Skeletal muscle satellite cell (primary cell): Measurements from ENCODE around the gene LRRC1.

Experiments
- H3K27me3 ChIP-seq: 2 replicates; pipeline ENCODE4 v1.7.0; 2013; ENCODE audit warnings: low read length; ENCODE audit not compliant: control insufficient read depth, insufficient read depth
- H3K36me3 ChIP-seq: 2 replicates; pipeline ENCODE4 v1.7.0; 2013; ENCODE audit warnings: mild to moderate bottlenecking, control low read depth, low read length; ENCODE audit not compliant: insufficient read depth
- H3K4me1 ChIP-seq: 2 replicates; pipeline ENCODE4 v1.7.0; 2013; ENCODE audit warnings: low read length; ENCODE audit not compliant: control insufficient read depth, insufficient read depth
- H3K4me2 ChIP-seq: 2 replicates; pipeline ENCODE4 v1.7.0; 2013; ENCODE audit warnings: mild to moderate bottlenecking, low read length
- H3K4me3 ChIP-seq: 2 replicates; pipeline ENCODE4 v1.7.0; 2013; ENCODE audit warnings: low read length
- H3K9ac ChIP-seq: 2 replicates; pipeline ENCODE4 v1.7.0; 2013; ENCODE audit warnings: mild to moderate bottlenecking, low read depth, low read length, moderate library complexity
- H3K9me3 ChIP-seq: replicated peaks from 2 replicates; pipeline ENCODE4 v1.7.0; 2013; ENCODE audit warnings: mild to moderate bottlenecking, control low read depth, low read length

LRRC1 gene

DNA sequence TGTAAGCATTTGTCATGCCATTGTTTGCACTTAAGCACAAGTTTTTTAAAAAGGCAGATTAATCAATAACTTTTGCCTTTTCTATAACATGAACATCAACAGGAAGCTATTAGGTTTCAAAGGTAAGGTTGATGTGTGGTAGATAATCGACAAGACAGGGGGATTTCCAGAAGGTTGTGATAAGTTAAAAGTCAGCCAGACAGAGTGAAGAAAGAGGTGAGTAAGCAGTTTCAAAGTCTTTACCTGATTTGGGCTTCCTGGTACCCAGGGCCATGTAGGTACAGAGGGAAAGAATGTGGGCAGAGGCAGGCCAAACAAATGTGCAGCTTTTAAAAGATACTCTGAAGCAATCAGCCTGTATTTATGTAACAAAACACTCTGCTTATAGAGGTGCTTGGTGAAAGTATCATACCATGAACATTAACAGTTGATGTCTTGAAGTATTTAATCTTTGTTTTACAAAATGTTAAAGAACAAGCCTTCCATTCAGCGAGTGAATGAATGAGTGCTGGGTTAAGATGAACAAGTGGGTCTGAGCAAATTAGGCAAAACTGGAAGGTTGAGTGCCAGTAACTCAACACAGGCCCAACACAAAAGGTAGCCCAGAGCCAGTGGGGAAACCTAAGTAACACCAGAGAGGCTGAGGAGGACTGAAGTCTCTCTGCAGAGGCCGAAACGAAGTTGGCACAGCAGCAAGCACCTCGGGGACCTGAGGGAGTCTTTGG lies 60.2 kb downstream of the LRRC1 start:
- H3K9ac ChIP-seq: no peak overlapping the region
- no peaks in the 10 kb centered on the region for H3K36me3 ChIP-seq
- no peaks in the 10 kb centered on the region for H3K27me3 ChIP-seq
- H3K4me1 ChIP-seq: no peaks in the 10 kb centered on the region
- no peak overlapping the region for H3K4me3 ChIP-seq
- H3K4me2 ChIP-seq: no peak overlapping the region
- H3K9me3 ChIP-seq: no peaks in the 10 kb centered on the region

DNA sequence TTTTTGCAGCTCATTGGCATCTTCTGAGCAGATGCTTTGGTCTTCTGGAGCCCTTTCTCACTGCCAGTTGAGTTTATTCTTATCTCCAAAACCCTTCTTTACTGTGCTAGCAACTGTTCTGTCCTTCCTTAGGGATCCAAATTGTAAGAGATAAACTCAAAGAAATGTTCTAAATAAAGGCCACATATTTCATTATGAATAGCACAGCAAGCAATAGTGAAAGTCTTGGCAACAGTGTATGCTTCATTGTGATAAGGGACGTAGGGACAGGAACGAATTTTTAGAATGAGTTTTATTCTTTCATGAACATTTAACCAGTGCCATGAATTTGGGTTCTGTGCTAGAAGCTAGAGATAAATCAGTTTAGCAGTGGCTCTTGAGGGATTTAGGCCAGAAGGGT lies 61.1 kb downstream of the LRRC1 start:
- Histone ChIP-seq H3K27me3 (no peaks in the 10 kb centered on the region), H3K9ac (no peak overlapping the region), H3K4me1 (no peaks in the 10 kb centered on the region), H3K9me3 (no peaks in the 10 kb centered on the region), H3K4me2 (no peak overlapping the region), H3K4me3 (no peak overlapping the region), H3K36me3 (no peaks in the 10 kb centered on the region)

DNA sequence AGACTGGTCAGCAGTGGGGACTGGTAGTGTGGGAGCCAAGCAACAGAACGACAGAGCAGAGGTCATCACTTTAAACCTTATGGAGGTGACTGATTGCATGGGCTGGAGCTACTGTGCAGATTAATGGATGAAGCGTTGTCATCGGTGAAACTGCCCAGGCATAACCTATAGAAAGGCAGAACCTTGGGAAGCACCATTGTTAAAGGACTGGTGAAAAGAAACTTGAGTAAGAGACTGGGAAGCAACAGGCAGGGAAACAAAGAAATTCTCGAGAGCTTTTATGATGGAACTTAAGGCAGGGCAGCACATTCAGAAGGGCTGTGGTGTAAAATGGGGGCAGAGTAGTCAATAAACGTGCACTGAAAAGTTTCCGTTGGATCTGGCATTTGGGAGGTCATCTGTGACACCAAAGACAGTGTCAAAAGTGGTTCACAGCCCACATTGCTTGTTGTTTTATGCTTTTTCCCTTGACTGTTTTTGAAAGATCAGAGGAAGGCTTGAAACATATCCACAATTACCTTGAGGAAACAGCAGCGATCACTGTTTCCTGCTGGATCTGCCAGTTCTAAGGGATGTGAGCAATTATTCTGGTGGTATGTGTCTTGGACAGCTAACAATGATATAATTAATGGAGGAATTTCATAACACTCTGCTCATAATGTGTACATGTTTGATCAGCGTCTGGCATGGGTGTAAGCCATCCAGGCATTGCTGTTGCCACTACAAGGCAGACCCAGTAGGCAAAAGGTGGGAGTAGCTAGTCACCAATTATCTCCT lies 62.7 kb downstream of the LRRC1 start:
- Histone ChIP-seq H3K36me3 (no peaks in the 10 kb centered on the region), H3K27me3 (no peaks in the 10 kb centered on the region)

DNA sequence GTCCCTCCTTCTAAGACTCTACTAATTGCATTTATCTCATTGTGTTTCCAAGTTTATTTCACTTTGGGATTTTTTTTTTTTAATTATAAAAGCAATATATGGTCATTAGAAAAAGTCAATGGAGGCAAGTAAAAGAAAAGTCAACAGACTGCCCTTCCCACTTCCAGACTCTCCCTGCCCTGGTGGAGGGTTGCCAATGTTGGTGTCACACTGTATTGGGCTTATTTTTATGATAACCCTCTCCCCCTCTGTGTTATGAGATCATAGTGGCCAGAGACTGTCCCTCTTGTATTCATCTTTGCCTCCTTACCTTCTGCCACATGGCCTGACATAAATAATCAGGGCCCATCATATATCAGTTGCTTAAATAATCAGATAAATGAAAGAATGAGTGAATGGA lies 63.4 kb downstream of the LRRC1 start:
- Histone ChIP-seq H3K4me3 (no peak overlapping the region), H3K27me3 (no peaks in the 10 kb centered on the region), H3K36me3 (no peaks in the 10 kb centered on the region), H3K4me1 (peaks cover 17% of the 10 kb centered on the region), H3K9me3 (no peaks in the 10 kb centered on the region), H3K4me2 (no peak overlapping the region), H3K9ac (no peak overlapping the region)

More for the DNA sequence above, 62.7 kb downstream of the LRRC1 start:
- H3K4me3 ChIP-seq: no peak overlapping the region
- H3K4me1 ChIP-seq: peaks cover 11% of the 10 kb centered on the region
- H3K9me3 ChIP-seq: no peaks in the 10 kb centered on the region
- no peak overlapping the region for H3K9ac ChIP-seq
- H3K4me2 ChIP-seq: no peak overlapping the region

GRCh38 chr6:53858913-53859312 lies 64.1 kb downstream of the LRRC1 start:
- H3K36me3 ChIP-seq: no peaks in the 10 kb centered on the region
- H3K9ac ChIP-seq: no peak overlapping the region
- H3K4me2 ChIP-seq: no peak overlapping the region
- peaks cover 20% of the 10 kb centered on the region for H3K4me1 ChIP-seq
- no peak overlapping the region for H3K4me3 ChIP-seq
- H3K27me3 ChIP-seq: no peaks in the 10 kb centered on the region
- H3K9me3 ChIP-seq: no peaks in the 10 kb centered on the region

- H3K27me3 ChIP-seq: no peaks in the 10 kb centered on the region
- no peak overlapping the region for H3K4me2 ChIP-seq
- peaks cover 20% of the 10 kb centered on the region for H3K4me1 ChIP-seq
- H3K9ac ChIP-seq: no peak overlapping the region
- no peak overlapping the region for H3K4me3 ChIP-seq
- H3K9me3 ChIP-seq: no peaks in the 10 kb centered on the region
- H3K36me3 ChIP-seq: no peaks in the 10 kb centered on the region
Observed at GRCh38 chr6:53860511-53860910, 65.7 kb downstream of the LRRC1 start.

DNA sequence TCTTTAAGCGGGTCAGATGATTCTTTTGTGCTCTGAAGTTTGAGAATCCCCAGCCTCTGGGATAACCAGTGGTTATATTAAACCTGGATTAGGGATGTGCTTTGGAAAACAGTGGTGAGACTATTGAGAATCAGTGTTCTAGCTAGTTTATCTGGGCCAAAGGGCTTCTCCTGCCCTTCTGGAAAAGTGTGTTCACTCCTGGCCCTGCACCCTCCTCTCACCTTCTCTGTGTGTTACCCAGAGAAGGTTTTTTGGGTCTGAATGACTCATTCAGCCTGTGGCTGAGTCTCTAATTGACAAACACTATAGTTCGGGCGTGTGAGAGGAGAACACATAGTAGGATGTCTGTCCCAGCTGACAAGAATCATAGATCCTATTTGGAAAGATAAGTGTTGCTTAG lies 66.7 kb downstream of the LRRC1 start:
- H3K9me3 ChIP-seq: no peaks in the 10 kb centered on the region
- H3K4me2 ChIP-seq: no peak overlapping the region
- H3K27me3 ChIP-seq: no peaks in the 10 kb centered on the region
- H3K4me3 ChIP-seq: no peak overlapping the region
- no peaks in the 10 kb centered on the region for H3K36me3 ChIP-seq
- H3K9ac ChIP-seq: no peak overlapping the region
- peaks cover 20% of the 10 kb centered on the region for H3K4me1 ChIP-seq

- peak overlapping the region; percentile 49 for H3K9ac ChIP-seq
Observed at GRCh38 chr6:53862662-53863462, 68.1 kb downstream of the LRRC1 start.

GRCh38 chr6:53864781-53865180 lies 70.0 kb downstream of the LRRC1 start:
- H3K27me3 ChIP-seq: no peaks in the 10 kb centered on the region
- H3K4me2 ChIP-seq: no peak overlapping the region
- no peak overlapping the region for H3K9ac ChIP-seq
- H3K9me3 ChIP-seq: no peaks in the 10 kb centered on the region
- H3K4me3 ChIP-seq: no peak overlapping the region
- peaks cover 20% of the 10 kb centered on the region for H3K4me1 ChIP-seq
- no peaks in the 10 kb centered on the region for H3K36me3 ChIP-seq

More at GRCh38 chr6:53862662-53863462, 68.1 kb downstream of the LRRC1 start:
- no peaks in the 10 kb centered on the region for H3K27me3 ChIP-seq
- H3K4me2 ChIP-seq: peak overlapping the region; percentile 63
- peak overlapping the region; percentile 2 for H3K4me3 ChIP-seq
- no peaks in the 10 kb centered on the region for H3K36me3 ChIP-seq
- no peaks in the 10 kb centered on the region for H3K9me3 ChIP-seq
- peaks cover 20% of the 10 kb centered on the region for H3K4me1 ChIP-seq

DNA sequence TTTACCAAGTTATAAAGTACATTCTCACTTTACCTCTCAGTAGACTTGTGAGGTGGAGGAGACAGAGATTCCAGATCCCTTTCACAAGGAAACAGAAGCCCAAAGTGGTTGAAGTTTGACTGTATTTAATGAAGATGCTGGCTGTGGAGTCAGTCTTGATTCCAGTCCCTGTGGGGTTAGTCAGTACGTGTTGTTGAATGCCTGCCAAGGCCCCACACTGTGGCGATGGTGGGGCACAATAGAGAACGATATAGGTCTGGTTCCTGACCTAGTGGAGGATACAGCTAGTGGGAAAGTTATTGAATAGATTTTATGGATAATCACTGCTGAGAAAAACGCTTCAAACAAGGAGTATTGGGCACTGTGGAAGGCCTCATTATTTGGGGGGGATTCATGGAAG lies 71.4 kb downstream of the LRRC1 start:
- Histone ChIP-seq H3K27me3 (no peaks in the 10 kb centered on the region), H3K4me3 (no peak overlapping the region), H3K9ac (no peak overlapping the region), H3K4me2 (no peak overlapping the region), H3K9me3 (no peaks in the 10 kb centered on the region), H3K4me1 (peaks cover 20% of the 10 kb centered on the region), H3K36me3 (no peaks in the 10 kb centered on the region)

GRCh38 chr6:53868626-53869025 lies 73.8 kb downstream of the LRRC1 start:
- no peak overlapping the region for H3K4me3 ChIP-seq
- no peaks in the 10 kb centered on the region for H3K27me3 ChIP-seq
- no peak overlapping the region for H3K9ac ChIP-seq
- H3K4me1 ChIP-seq: no peaks in the 10 kb centered on the region
- no peaks in the 10 kb centered on the region for H3K9me3 ChIP-seq
- H3K36me3 ChIP-seq: no peaks in the 10 kb centered on the region
- H3K4me2 ChIP-seq: no peak overlapping the region
